ENCODE results near the gene DAAM2. TPM values are rescaled to one million over a fixed set of nuclear protein-coding genes. Genes with fewer than 3 reads are reported as not detected.

Gene DAAM2
- polyA plus RNA-seq, 2 of the 4 experiments (the other 2 are of a cell fraction) = not detected

- POLR2A ChIA-PET = no interaction called here
- WGBS (ENCODE audit: missing lambda C conversion rate) = 7% methylated on average over 2 of the region's 2 CpGs
- no peak overlapping the region for H3K4me3 ChIP-seq
- no peak overlapping the region for H3K4me2 ChIP-seq
- ATAC-seq (no peak), FAIRE-seq (no peak), DNase-seq (ENCODE audit: low read depth in 1 of 2, low spot score in 1 of 2) (no peak)
- CTCF ChIA-PET = no interaction called here
- no peak for TF ChIP-seq RNF2 (IDR thresholded peaks at IDR 0.05; ENCODE audit: borderline replicate concordance, low read depth)
- TF ChIP-seq ZFP36 (IDR thresholded peaks at IDR 0.05; ENCODE audit: borderline replicate concordance, partially characterized antibody) = no peak
- no peak for TF ChIP-seq RAD21 (conservative IDR thresholded peaks at IDR 0.05 in 1 of 2, IDR thresholded peaks at IDR 0.05 in 1 of 2)
- no peak for TF ChIP-seq NFE2L2 (conservative IDR thresholded peaks at IDR 0.05; ENCODE audit: low read length)
- no peak for TF ChIP-seq SREBF2 (IDR thresholded peaks at IDR 0.05)
- TF ChIP-seq MYC (IDR thresholded peaks at IDR 0.05; ENCODE audit: borderline replicate concordance, low read length) = no peak
- no peak for TF ChIP-seq PHF8 (IDR thresholded peaks at IDR 0.05; ENCODE audit: borderline replicate concordance, low read depth)
- no peak for TF ChIP-seq ZC3H11A (IDR thresholded peaks at IDR 0.05)
- no peak for TF ChIP-seq HOXB5 (CRISPR knock-in tag; IDR thresholded peaks at IDR 0.05)
- TF ChIP-seq MAX (IDR thresholded peaks at IDR 0.05) = no peak
- no peak for TF ChIP-seq POLR2AphosphoS2 (conservative IDR thresholded peaks at IDR 0.05; ENCODE audit: low read length)
- no peak for TF ChIP-seq USF2 (IDR thresholded peaks at IDR 0.05)
- no peak for TF ChIP-seq EHMT2 (IDR thresholded peaks at IDR 0.05; ENCODE audit: low read depth)
- TF ChIP-seq ZNF302 (CRISPR knock-in tag; IDR thresholded peaks at IDR 0.05) = no peak
- no peak for TF ChIP-seq HMGXB4 (CRISPR knock-in tag; IDR thresholded peaks at IDR 0.05; ENCODE audit: borderline replicate concordance)
- no peaks in the 10 kb centered on the region for H3K4me1 ChIP-seq
- no peaks in the 10 kb centered on the region for H3K9me3 ChIP-seq
- H3K27ac ChIP-seq = no peak overlapping the region
These were observed 5.6 kb downstream of the DAAM2 start for GRCh38 chr6:39797751-39798150.

GRCh38 chr6:39800034-39801032, 8.2 kb downstream of the DAAM2 start:
- no peak for DNase-seq (ENCODE audit: low read depth in 1 of 2, low spot score in 1 of 2)
- POLR2A ChIA-PET = no interaction called here
- FAIRE-seq = no peak
- CTCF ChIA-PET = no interaction called here
- no peaks in the 10 kb centered on the region for H3K4me1 ChIP-seq
- 34% methylated on average over 10 of the region's 10 CpGs for WGBS (ENCODE audit: missing lambda C conversion rate)
- TF ChIP-seq FOSL2 (IDR thresholded peaks at IDR 0.05) = no peak
- TF ChIP-seq FOSL2 (CRISPR knock-in tag; IDR thresholded peaks at IDR 0.05) = no peak
- no peak for TF ChIP-seq ELK1 (IDR thresholded peaks at IDR 0.05; ENCODE audit: low read depth, low read length)
- no peak for TF ChIP-seq PHF8 (IDR thresholded peaks at IDR 0.05; ENCODE audit: borderline replicate concordance, low read depth)
- TF ChIP-seq MAX (IDR thresholded peaks at IDR 0.05) = no peak
- TF ChIP-seq CHD4 (IDR thresholded peaks at IDR 0.05; ENCODE audit: borderline replicate concordance) = no peak
- no peak for TF ChIP-seq RARB (CRISPR knock-in tag; IDR thresholded peaks at IDR 0.05)
- TF ChIP-seq ZC3H11A (IDR thresholded peaks at IDR 0.05) = no peak
- TF ChIP-seq MYC (IDR thresholded peaks at IDR 0.05; ENCODE audit: borderline replicate concordance, low read length) = no peak
- no peak for TF ChIP-seq POLR2AphosphoS2 (conservative IDR thresholded peaks at IDR 0.05; ENCODE audit: low read length)
- TF ChIP-seq SMC3 (IDR thresholded peaks at IDR 0.05) = no peak
- no peak for TF ChIP-seq RCOR1 (IDR thresholded peaks at IDR 0.05; ENCODE audit: low read depth, low read length)
- TF ChIP-seq RAD21 (conservative IDR thresholded peaks at IDR 0.05 in 1 of 2, IDR thresholded peaks at IDR 0.05 in 1 of 2) = no peak
- TF ChIP-seq EHF (CRISPR knock-in tag; IDR thresholded peaks at IDR 0.05) = no peak
- TF ChIP-seq KDM1A (IDR thresholded peaks at IDR 0.05; ENCODE audit: low read depth) = no peak
- TF ChIP-seq HMGXB4 (CRISPR knock-in tag; IDR thresholded peaks at IDR 0.05; ENCODE audit: borderline replicate concordance) = no peak
- TF ChIP-seq ZNF302 (CRISPR knock-in tag; IDR thresholded peaks at IDR 0.05) = no peak
- no peak for TF ChIP-seq CHD2 (IDR thresholded peaks at IDR 0.05; ENCODE audit: low read length, partially characterized antibody)
- no peak overlapping the region for H3K27ac ChIP-seq
- H3K4me3 ChIP-seq = no peak overlapping the region
- no peak for ATAC-seq
- no peaks in the 10 kb centered on the region for H3K9me3 ChIP-seq
- no peak overlapping the region for H3K4me2 ChIP-seq
